ENCODE results near the gene NOS1AP. TPM values are rescaled to one million over a fixed set of nuclear protein-coding genes. Genes with fewer than 3 reads are reported as not detected.

Gene NOS1AP
- total RNA-seq, 1 experiment from 2014 or later: 0.51 TPM

- H3K4me1 ChIP-seq: no peaks in the 10 kb centered on the region
Observed at GRCh38 chr1:162088281-162088969, 18.9 kb downstream of the NOS1AP start.

GRCh38 chr1:162089748-162090147 lies 20.3 kb downstream of the NOS1AP start:
- no peaks in the 10 kb centered on the region for H3K4me1 ChIP-seq
- no peaks in the 10 kb centered on the region for H3K27me3 ChIP-seq
- DNase-seq: no peak
- H3K27ac ChIP-seq: no peak overlapping the region
- no peaks in the 10 kb centered on the region for H3K9me3 ChIP-seq (replicated peaks)
- no peak overlapping the region for H3K4me3 ChIP-seq
- no peaks in the 10 kb centered on the region for H3K36me3 ChIP-seq

More at GRCh38 chr1:162088281-162088969, 18.9 kb downstream of the NOS1AP start:
- H3K4me3 ChIP-seq: no peak overlapping the region
- no peak overlapping the region for H3K27ac ChIP-seq
- no peaks in the 10 kb centered on the region for H3K36me3 ChIP-seq
- H3K27me3 ChIP-seq: no peaks in the 10 kb centered on the region
- no peak for DNase-seq
- H3K9me3 ChIP-seq (replicated peaks): no peaks in the 10 kb centered on the region

GRCh38 chr1:162090378-162090777 lies 20.9 kb downstream of the NOS1AP start:
- no peaks in the 10 kb centered on the region for H3K36me3 ChIP-seq
- H3K9me3 ChIP-seq (replicated peaks): no peaks in the 10 kb centered on the region
- no peak overlapping the region for H3K27ac ChIP-seq
- H3K4me3 ChIP-seq: no peak overlapping the region
- H3K4me1 ChIP-seq: no peaks in the 10 kb centered on the region
- no peaks in the 10 kb centered on the region for H3K27me3 ChIP-seq
- no peak for DNase-seq

- no peaks in the 10 kb centered on the region for H3K36me3 ChIP-seq
- no peak overlapping the region for H3K4me3 ChIP-seq
- H3K27ac ChIP-seq: no peak overlapping the region
- H3K9me3 ChIP-seq (replicated peaks): no peaks in the 10 kb centered on the region
- no peak for DNase-seq
- H3K4me1 ChIP-seq: no peaks in the 10 kb centered on the region
- H3K27me3 ChIP-seq: no peaks in the 10 kb centered on the region
Observed at GRCh38 chr1:162091681-162092524, 22.4 kb downstream of the NOS1AP start.

GRCh38 chr1:162093095-162093494 lies 23.6 kb downstream of the NOS1AP start:
- no peaks in the 10 kb centered on the region for H3K4me1 ChIP-seq
- H3K9me3 ChIP-seq (replicated peaks): no peaks in the 10 kb centered on the region
- H3K4me3 ChIP-seq: no peak overlapping the region
- no peaks in the 10 kb centered on the region for H3K27me3 ChIP-seq
- DNase-seq: no peak
- H3K27ac ChIP-seq: no peak overlapping the region
- no peaks in the 10 kb centered on the region for H3K36me3 ChIP-seq

GRCh38 chr1:162094271-162094670 lies 24.8 kb downstream of the NOS1AP start:
- DNase-seq: no peak
- Histone ChIP-seq H3K27me3 (no peaks in the 10 kb centered on the region), H3K4me3 (no peak overlapping the region), H3K4me1 (no peaks in the 10 kb centered on the region), H3K9me3 (replicated peaks) (no peaks in the 10 kb centered on the region), H3K27ac (no peak overlapping the region), H3K36me3 (no peaks in the 10 kb centered on the region)

GRCh38 chr1:162094723-162095122 lies 25.2 kb downstream of the NOS1AP start:
- Histone ChIP-seq H3K4me1 (no peaks in the 10 kb centered on the region), H3K27me3 (no peaks in the 10 kb centered on the region), H3K9me3 (replicated peaks) (no peaks in the 10 kb centered on the region), H3K27ac (no peak overlapping the region), H3K36me3 (no peaks in the 10 kb centered on the region), H3K4me3 (no peak overlapping the region)
- no peak for DNase-seq

GRCh38 chr1:162107911-162108310 lies 38.4 kb downstream of the NOS1AP start:
- Histone ChIP-seq H3K36me3 (no peaks in the 10 kb centered on the region), H3K9me3 (replicated peaks) (no peaks in the 10 kb centered on the region; the same call in 1 of the 2 replicates), H3K4me3 (no peak overlapping the region), H3K27me3 (no peaks in the 10 kb centered on the region), H3K4me1 (no peaks in the 10 kb centered on the region), H3K27ac (no peak overlapping the region)
- DNase-seq: no peak

GRCh38 chr1:162108426-162108825 lies 38.9 kb downstream of the NOS1AP start:
- no peak overlapping the region for H3K27ac ChIP-seq
- H3K9me3 ChIP-seq (replicated peaks): no peaks in the 10 kb centered on the region; the same call in 1 of the 2 replicates
- no peaks in the 10 kb centered on the region for H3K27me3 ChIP-seq
- no peak overlapping the region for H3K4me3 ChIP-seq
- no peaks in the 10 kb centered on the region for H3K36me3 ChIP-seq
- DNase-seq: no peak
- no peaks in the 10 kb centered on the region for H3K4me1 ChIP-seq

- no peaks in the 10 kb centered on the region for H3K27me3 ChIP-seq
- DNase-seq: no peak
- H3K4me3 ChIP-seq: no peak overlapping the region
- no peaks in the 10 kb centered on the region for H3K36me3 ChIP-seq
- H3K27ac ChIP-seq: no peak overlapping the region
- H3K9me3 ChIP-seq (replicated peaks): no peaks in the 10 kb centered on the region
- H3K4me1 ChIP-seq: no peaks in the 10 kb centered on the region
Observed at GRCh38 chr1:162110910-162111309, 41.4 kb downstream of the NOS1AP start.

GRCh38 chr1:162111572-162111971 lies 42.1 kb downstream of the NOS1AP start:
- DNase-seq: no peak
- Histone ChIP-seq H3K4me1 (no peaks in the 10 kb centered on the region), H3K9me3 (replicated peaks) (no peaks in the 10 kb centered on the region), H3K36me3 (no peaks in the 10 kb centered on the region), H3K4me3 (no peak overlapping the region), H3K27me3 (no peaks in the 10 kb centered on the region), H3K27ac (no peak overlapping the region)

- Histone ChIP-seq H3K4me3 (no peak overlapping the region), H3K27ac (no peak overlapping the region), H3K9me3 (replicated peaks) (no peaks in the 10 kb centered on the region)
Observed at GRCh38 chr1:162113419-162113818, 43.9 kb downstream of the NOS1AP start.

GRCh38 chr1:162117039-162117774 lies 47.7 kb downstream of the NOS1AP start:
- Histone ChIP-seq H3K27me3 (no peaks in the 10 kb centered on the region), H3K36me3 (no peaks in the 10 kb centered on the region), H3K4me1 (no peaks in the 10 kb centered on the region), H3K4me3 (no peak overlapping the region), H3K9me3 (replicated peaks) (no peaks in the 10 kb centered on the region), H3K27ac (no peak overlapping the region)
- no peak for DNase-seq

More at GRCh38 chr1:162113419-162113818, 43.9 kb downstream of the NOS1AP start:
- H3K4me1 ChIP-seq: no peaks in the 10 kb centered on the region
- H3K36me3 ChIP-seq: no peaks in the 10 kb centered on the region
- no peaks in the 10 kb centered on the region for H3K27me3 ChIP-seq
- no peak for DNase-seq

GRCh38 chr1:162118063-162118462 lies 48.6 kb downstream of the NOS1AP start:
- H3K36me3 ChIP-seq: no peaks in the 10 kb centered on the region
- H3K4me3 ChIP-seq: no peak overlapping the region
- no peaks in the 10 kb centered on the region for H3K9me3 ChIP-seq (replicated peaks)
- DNase-seq: no peak
- no peaks in the 10 kb centered on the region for H3K4me1 ChIP-seq
- H3K27me3 ChIP-seq: no peaks in the 10 kb centered on the region
- H3K27ac ChIP-seq: no peak overlapping the region
